ENCODE data around the gene KCNJ10.

DNA sequence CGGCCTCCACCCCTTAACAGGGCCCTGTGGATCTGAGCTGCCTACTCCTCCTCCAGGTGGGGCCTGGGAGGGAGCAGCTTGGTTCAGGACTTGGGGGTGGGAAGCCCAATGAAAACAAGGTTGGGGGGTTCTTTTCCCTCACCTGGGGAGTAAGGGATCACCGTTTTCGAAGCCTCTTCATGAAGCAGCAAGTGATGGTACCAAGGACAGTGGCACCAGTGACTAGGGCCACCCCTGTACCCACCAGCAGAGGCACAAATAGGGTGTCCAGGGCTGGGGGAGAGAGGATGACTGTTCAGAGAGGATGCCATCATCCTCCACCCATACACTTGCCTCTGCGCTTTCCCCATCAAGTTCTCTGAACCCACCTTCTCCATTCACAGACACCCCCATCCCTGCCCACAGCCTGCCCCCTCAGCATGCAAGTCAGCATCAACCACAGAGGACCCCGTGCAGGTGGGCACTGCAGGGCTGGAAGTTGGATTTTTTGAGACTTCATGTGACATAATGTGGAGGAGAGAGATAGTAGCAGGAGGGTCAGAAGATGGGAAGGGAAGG, 21.8 kb upstream of the KCNJ10 start:
- TF ChIP-seq, protein P1, sequence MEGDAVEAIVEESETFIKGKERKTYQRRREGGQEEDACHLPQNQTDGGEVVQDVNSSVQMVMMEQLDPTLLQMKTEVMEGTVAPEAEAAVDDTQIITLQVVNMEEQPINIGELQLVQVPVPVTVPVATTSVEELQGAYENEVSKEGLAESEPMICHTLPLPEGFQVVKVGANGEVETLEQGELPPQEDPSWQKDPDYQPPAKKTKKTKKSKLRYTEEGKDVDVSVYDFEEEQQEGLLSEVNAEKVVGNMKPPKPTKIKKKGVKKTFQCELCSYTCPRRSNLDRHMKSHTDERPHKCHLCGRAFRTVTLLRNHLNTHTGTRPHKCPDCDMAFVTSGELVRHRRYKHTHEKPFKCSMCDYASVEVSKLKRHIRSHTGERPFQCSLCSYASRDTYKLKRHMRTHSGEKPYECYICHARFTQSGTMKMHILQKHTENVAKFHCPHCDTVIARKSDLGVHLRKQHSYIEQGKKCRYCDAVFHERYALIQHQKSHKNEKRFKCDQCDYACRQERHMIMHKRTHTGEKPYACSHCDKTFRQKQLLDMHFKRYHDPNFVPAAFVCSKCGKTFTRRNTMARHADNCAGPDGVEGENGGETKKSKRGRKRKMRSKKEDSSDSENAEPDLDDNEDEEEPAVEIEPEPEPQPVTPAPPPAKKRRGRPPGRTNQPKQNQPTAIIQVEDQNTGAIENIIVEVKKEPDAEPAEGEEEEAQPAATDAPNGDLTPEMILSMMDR (IDR thresholded peaks at IDR 0.05; ENCODE audit: borderline replicate concordance, extremely low read depth, low read length, poor library complexity, severe bottlenecking): no peak
- TF ChIP-seq EZH2 (IDR thresholded peaks at IDR 0.05; ENCODE audit: borderline replicate concordance, low read depth, low read length, severe bottlenecking): no peak
